A172 (cell line): Measurements from ENCODE around the gene CEP68. TPM values are rescaled to one million over a fixed set of nuclear protein-coding genes. Genes with fewer than 3 reads are reported as not detected.
"Not testable (repeated sequence)": the region's sequence is repeated elsewhere in the genome, so short reads cannot be mapped to it uniquely, and the experiment has no call there.

Experiments used
- DNase-seq: peaks from one replicate; pipeline ENCODE4 v3.0.0-alpha.2; 2015; ENCODE audit warnings: low spot score
- total RNA-seq: library from RNA; depleted of rRNA; stranded (reverse); fragments of >200 nt; shearing (Covaris generic); gene quantifications from 2 replicates; pipeline ENCODE4 v1.2.3, GENCODE V29; 2014; rRNA removed

CEP68 gene, protein sequence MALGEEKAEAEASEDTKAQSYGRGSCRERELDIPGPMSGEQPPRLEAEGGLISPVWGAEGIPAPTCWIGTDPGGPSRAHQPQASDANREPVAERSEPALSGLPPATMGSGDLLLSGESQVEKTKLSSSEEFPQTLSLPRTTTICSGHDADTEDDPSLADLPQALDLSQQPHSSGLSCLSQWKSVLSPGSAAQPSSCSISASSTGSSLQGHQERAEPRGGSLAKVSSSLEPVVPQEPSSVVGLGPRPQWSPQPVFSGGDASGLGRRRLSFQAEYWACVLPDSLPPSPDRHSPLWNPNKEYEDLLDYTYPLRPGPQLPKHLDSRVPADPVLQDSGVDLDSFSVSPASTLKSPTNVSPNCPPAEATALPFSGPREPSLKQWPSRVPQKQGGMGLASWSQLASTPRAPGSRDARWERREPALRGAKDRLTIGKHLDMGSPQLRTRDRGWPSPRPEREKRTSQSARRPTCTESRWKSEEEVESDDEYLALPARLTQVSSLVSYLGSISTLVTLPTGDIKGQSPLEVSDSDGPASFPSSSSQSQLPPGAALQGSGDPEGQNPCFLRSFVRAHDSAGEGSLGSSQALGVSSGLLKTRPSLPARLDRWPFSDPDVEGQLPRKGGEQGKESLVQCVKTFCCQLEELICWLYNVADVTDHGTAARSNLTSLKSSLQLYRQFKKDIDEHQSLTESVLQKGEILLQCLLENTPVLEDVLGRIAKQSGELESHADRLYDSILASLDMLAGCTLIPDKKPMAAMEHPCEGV
- total RNA-seq, result 6.0 and 10.0 TPM in 2 replicates

DNA sequence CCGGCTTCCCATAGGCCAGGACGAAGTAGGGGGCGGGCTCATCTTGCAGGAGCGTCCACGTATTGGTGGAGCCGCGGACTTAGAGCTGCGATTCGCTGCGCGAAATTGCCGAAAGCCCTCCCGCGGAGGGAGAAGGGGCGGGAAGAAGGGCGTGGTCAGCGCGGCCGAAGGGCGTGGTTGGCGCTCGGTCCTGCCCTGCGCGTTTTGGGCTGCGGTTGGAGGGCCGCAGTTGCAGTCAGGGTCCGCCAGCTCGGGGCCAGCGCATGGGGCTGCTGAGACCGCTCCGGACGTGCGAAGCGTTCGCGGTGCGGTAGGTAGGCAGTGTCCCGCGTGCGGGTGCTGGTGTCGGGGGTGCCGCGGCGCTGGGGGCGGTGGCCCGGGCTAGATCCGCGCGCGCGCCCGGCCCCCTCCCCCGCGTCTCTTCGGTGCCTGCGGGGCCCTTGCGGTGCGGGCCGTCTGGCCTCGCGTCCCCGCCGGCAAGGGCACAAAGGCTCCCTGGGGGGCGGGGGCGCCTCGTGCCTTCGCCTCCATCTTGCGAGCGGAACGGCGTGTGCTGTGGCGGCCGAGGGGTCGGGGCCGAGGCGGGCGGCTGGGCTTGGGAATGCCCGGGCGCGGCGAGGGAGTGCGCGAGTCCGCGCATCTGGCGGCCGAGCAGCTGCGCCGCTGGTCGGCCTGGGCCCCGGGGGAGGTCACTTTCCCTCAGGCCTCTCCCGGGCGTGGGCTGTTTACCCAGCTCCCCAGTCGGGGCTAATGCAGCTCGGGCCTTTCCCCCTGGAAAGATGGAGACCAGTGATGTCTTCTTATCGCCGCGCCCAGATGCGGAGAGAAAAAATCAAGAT is at the start of gene CEP68:
TSS of gene CEP68 (plus strand) at position 202 of the 839 bp plus-strand sequence. CDS start 13,029 bp downstream, outside the sequence.
- DNase-seq, result peak; percentile 95

DNA sequence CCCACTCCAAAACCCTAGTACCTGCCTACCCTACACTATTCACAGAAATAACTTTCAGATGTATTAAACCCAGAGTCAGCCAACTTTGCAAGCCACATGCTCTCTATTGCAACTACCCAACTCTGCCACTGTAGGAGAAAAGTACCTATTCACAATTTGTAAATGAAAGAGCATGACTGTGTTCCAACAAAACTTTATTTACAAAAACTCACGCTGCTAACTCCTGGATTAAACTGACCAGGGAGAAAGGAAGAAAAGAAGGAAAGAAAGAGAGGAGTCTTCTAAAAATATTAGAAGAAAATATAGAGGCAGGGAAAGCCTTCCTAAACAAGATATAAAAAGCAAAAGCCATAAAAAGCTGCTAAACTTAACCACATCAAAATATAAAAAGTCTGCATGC is 42.4 kb upstream of the CEP68 start:
- no peak for DNase-seq

DNA sequence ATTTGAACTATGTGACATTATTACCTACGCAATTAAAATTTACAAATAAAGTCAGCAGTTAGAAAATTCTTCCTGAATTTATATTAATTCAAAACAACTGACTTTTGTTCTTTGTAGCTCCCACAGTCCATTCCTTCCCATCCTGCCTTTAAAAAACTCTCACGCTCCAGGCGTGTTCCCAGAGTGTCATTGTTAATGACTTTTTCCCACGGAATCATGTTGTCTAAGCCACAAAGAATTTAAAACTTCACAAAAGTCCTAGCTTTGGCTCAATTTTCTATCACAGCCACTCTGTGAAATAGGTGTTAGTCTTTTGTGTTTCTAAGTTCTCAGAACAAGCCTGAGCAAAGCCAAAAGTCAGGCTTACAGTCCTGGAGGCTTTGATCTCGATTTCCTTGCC is 40.5 kb upstream of the CEP68 start:
- DNase-seq, result no peak

DNA sequence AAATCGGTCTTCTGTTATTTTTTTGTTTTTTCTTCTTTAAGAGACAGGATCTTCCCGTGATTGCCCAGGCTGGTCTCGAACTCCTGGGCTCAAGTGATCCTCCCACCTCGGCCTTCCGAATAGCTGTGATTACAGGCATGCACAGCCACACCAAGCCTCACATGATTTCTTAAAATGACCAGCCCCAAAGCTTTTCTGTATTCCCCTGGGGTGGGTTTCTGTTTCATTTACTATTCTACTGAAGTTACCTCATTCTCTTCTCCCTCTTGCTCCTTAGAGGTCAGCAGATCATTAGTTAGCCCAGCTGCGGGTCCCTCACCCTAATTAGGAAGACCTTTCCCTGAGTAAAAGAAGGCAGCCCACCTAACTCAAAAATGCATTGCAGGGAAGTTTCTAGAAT is 39.4 kb upstream of the CEP68 start:
- no peak for DNase-seq

DNA sequence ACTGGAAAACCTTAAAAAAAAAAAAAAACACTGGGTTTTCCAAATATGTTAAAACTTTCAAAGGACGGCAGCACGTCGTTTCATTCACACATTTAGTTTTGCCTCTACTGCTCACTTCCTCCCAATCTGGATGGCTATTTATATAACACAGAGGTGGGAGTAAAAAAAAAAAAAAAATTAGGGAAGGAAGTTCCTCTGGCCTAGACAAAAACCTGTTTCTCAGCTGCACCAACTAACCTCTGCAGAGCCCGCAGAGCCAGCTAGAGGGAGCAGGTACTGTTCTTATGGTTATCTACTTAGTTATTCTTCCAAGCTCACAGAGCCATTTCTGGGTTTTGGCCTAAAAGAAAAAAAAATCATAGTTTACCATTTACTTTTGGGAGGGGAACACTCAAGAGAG is 38.9 kb upstream of the CEP68 start:
- no peak for DNase-seq

DNA sequence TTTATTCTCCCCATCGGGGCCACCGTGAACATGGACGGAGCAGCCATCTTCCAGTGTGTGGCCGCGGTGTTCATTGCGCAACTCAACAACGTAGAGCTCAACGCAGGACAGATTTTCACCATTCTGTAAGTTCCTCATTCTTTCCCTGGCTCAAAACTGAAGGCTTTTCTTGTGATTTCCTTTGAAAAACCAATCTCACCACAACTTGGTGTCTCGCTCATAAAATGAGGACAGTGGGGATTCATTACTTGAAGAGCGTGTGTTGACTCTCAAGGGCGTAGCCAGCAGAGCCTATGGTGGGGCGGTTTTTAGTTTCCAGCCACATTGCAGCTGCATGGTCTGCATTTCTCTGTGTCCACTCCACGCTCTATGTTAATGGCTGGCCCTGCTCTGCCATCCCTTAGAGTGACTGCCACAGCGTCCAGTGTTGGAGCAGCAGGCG is 38.1 kb upstream of the CEP68 start:
- no peak for DNase-seq

DNA sequence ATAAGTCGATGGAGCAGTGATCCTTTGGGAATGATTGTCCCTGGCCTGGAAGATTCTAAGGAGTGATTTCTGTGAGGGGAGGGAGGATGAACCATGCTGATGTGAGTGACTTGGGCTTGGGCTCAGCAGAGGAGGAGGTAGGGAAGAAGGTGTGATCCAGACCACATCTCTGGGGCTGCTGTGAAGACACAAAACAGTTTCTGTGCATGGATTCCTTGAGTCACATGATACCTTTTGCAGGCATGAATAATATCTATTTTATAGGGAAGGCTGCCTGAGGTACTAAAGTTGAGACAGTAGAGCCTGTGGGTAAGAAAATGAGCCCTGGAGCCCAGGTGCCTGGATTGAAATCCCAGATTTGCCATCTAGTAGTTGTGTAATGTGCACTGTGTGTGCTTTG is 37.2 kb upstream of the CEP68 start:
- no peak for DNase-seq

DNA sequence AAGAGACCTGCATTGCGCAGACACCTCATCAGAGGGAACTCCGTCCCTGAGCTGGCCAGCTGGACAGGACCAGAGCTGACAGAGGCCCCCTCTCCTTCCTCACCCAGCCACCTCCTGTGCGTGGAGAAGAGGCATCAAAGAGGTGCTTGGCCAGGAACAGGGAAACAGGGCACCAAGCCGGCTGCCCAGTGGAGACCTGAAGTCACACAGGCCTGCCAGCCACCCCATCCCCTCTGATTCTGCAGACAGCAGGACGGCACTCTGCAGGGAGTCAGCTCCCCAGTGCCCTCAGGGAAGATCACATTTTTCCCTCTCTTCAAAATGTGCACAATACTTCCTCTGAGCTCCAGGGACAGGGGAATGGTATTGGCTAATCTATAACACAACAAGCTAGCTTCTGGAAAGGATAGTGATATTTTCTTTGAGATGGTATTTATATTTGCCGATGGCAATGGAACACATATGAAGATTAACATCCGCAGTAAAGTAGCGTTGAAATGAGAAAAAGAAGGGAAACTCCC is 36.5 kb upstream of the CEP68 start:
- no peak for DNase-seq

DNA sequence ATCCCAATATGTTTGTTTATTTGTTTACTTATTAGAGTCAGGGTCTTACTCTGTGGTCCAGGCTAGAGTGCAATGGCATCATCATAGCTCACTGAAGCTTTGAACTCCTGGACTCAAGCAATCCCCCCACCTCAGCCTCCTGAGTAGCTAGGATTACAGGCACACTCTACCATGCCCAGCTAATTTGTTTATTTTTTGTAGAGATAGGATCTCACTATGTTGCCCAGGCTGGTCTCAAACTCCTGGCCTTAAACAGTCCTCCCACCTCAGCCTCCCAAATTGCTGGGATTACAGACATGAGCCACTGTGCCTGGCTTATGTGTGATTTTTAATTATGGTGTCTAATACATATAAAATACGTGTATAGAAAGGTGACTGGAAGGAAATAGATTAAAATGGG is 36.0 kb upstream of the CEP68 start:
- not testable (repeated sequence) for DNase-seq

DNA sequence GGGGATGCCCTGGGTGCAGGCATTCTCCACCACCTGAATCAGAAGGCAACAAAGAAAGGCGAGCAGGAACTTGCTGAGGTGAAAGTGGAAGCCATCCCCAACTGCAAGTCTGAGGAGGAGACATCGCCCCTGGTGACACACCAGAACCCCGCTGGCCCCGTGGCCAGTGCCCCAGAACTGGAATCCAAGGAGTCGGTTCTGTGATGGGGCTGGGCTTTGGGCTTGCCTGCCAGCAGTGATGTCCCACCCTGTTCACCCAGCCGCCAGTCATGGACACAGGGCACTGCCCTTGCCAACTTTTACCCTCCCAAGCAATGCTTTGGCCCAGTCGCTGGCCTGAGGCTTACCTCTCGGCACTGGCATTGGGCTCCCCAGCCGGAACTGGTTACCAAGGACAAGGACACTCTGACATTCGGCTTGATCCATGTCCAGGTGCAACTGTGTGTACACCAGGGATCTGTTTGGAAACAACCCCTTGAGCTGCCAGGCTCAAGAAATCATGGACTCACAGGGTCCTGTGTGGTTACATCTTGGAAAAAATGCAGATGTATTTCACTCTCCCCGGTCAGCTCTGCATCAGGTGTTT is 35.2 kb upstream of the CEP68 start:
- DNase-seq, result no peak

DNA sequence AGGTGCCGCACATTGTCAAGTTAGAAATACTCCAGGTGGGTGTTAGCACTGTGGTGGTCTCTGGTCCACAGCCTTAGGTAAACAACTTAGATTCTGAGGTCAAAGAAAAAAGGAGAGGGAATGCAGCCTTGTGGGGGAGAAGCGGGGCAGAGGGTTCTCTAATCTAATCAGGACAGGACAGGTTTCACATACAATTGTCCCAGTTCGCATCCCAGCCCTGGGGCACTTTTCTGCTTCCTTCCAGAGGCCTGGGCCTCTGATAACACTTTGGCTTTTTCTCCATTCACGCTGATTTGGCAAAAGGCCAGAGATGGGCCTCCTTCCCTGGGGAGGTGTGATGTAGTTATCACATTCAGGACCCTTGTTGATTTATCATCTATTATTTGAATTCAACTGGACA is 34.5 kb upstream of the CEP68 start:
- DNase-seq, result no peak

DNA sequence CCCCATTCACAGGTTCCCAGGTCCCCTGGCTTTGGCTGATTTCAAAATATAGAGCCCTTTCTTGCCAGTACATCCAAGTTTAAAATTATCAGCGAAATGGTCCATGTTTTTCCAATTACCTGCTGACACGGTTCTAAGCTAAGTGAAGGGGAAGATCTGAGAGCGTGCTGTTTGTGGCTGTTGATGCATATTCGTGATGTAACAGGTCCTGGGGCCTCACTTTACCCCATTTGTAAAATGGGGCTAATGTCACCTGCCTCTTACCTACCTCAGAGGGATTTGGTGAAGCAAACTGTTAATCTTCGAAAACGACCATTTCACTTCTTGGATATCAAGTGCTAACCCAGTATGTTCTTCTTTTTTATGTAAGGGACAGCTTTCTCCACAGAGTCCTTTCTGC is 34.0 kb upstream of the CEP68 start:
- DNase-seq, result no peak

DNA sequence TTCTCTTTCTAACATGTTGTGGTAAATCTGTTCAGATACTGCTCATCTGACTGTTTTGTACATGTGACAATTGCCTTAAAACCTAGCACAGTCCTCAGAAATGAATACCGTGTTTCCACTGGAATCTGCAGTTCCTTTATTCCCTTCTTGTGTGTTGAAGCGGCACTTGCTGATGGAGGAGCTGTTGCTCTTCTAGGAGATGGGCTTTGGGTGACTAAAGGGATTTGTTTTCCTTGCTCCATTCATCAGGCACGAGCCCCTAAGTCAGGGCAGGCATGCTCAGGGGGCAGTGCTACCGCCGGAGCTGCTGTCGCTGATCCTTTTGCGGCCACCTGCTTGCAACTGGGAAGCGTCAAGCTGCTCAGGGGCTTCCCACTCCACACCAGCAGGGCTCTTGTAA is 32.5 kb upstream of the CEP68 start:
- DNase-seq, result no peak

DNA sequence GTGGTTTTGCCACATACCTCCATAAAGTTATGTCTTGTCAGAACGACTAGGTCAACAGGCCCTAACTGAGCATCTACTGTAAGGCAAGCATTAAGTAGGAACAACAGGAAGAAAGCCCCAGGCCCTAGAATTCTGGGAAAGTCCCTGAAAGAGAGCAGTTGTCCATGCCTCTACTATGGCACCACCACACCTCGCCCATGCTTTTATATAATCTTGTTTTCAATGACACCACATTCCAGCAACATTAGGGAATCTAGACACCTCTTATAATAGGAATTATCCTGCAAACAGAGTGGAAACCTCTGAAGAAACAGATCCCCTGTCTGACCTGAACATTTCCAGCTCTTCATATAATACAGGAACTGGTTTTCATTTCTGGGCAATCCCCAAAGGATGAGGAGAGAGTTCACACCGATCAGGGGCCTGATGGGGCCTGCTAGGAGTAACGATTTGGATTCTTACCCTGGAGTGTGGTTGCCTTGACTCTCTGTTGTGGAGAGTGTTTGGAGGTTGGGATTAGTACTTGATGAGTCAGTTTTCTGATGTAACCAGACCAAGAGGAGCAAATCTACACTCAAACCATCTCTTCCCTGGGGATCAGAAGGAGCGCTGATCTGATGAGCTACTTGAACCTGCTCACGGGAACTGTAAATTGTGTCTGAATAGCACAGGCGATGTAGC is 31.9 kb upstream of the CEP68 start:
- peak; percentile 49 for DNase-seq

DNA sequence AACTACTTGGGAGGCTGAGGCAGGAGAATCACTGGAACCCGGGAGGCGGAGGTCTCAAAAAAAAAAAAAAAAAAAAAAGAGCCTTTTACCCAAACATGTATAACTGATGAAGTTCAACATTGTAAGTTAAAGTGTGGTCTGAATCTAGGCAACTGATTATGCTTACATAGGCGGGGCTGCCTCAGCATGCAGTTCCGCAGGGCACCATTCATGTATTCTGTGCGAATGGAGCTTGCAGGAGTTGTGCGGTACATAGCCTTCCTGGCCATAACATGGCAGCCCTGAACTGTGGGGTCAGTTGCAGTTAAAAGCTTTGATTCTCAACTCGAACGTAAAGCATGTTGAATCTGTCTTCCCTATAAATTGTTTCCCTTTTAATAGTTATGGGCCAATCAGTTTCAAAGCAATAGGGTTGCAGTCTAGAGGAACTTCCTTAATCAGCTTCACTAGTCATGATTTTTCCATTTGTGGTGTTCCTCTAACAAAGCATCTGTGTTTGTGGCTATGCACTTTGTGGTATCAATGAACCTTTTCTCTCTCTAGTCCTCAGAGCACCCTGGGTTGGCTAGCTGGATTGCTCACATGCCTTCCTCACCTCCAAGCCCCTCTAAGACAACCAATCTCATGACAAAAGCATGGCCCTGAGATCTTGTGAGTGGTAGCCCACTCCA is 30.6 kb upstream of the CEP68 start:
- DNase-seq, result no peak

DNA sequence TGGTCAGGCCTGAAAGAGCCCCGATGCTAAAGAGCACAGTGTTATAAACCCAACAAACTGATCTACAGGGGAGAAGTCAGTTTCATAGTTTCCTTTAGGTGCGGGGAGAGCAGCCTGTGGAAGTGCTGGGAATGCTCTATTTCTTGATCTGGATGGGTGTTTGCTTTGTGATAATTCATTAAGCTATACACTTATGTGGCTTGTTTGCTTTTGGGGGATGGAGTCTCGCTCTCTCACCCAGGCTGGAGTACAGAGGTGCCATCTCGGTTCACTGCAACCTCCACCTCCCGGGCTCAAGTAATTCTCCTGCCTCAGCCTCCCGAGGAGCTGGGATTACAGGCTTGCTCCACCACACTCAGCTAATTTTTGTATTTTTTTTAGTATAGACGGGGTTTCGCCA is 30.1 kb upstream of the CEP68 start:
- DNase-seq, result no peak

DNA sequence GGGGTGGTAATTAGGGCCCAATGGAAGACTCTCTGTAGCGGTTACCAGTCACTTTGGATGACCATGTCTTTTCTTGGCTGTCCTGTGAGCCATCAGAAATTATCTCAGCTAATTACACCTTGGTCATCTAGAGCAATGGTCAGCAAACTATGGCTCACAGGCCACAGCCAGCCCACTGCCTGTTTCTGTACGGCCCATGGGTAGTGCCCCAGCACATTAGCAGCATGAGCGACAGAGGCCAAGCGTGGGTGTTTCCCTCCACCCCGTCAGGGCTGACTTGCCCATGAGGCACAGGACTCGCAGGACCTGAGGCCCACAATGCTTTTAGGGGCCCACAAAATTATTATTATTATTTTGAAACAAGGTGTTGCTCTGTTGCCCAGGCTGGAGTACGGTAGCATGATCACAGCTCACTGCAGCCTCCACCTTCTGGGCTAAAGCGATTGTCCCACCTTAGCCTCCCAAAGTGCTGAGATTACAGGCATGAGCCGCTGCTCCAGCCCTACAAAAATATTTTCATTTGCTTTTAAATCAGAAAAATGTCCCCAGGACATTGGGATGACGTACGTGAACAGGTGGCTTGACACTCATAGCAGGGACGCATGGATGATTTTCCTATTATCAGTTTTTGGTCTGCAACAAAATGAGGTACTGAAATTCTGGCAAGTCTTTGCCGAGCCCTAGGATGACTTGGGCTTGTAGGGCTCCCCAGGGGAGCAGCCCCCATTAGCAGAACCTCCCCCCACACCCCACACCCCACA is 29.3 kb upstream of the CEP68 start:
- DNase-seq, result no peak

DNA sequence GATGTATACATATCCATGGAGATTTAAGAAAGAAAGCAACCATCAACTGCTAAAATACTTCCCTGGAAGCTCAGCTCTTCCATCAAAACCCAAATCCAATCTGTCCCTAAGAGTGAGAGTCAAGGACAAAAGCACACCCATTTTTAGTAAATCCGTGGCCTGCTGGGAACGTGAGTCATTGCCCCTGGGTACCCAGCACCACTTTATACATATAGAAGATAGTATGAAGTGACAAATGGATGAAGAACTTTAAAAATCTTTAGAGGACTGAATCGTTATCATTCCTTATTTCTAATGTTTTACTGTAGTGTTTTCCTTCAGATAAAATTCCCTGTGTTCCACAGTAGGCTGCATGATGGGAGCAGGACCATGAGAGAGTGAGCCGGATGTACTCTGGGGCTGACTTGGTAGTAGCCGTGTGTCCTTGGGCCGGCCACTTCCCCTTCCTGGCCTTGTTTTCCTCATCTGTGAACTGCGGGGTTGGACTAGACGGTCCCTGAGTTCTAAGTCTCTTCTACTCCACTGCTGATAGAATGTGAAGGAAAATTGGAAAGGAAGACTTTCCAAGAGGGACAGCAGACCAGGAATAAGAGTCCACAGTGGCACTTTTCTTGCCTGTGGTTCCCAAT is 28.5 kb upstream of the CEP68 start:
- no peak for DNase-seq
